Peyer's patch (tissue), 4 donors: ENCODE measurements around the gene FUNDC1.

Experiments used
- CTCF ChIP-seq, 6 experiments: fragments of 450-650 bp in 4 of 6; fragments of 200-600 bp in 2 of 6; sonication (generic) in 1 of 6; IDR thresholded peaks; one replicate each; pipeline ENCODE4 v1.5.1; 2017 to 2019; ENCODE audit warnings: antibody characterized with exemption in 6 of 6, mild to moderate bottlenecking in 3 of 6, moderate library complexity in 1 of 6
- POLR2A ChIP-seq, 2 donors: fragments of 450-650 bp; IDR thresholded peaks; one replicate each; pipeline ENCODE4 v1.5.1; 2017; ENCODE audit warnings: antibody characterized with exemption in 2 of 2, mild to moderate bottlenecking in 2 of 2, moderate library complexity in 2 of 2

GRCh38 chrX:44482575-44482974 is 60.1 kb downstream of the FUNDC1 start:
- TF ChIP-seq POLR2A (IDR thresholded peaks at IDR 0.05) (no peak), CTCF (IDR thresholded peaks at IDR 0.05) (no peak)
